ENCODE measurements around the gene ILK. TPM values are rescaled to one million over a fixed set of nuclear protein-coding genes. Genes with fewer than 3 reads are reported as not detected.

The ILK gene
- total RNA-seq, 1 experiment from 2014 or later = 73.5 TPM

DNA sequence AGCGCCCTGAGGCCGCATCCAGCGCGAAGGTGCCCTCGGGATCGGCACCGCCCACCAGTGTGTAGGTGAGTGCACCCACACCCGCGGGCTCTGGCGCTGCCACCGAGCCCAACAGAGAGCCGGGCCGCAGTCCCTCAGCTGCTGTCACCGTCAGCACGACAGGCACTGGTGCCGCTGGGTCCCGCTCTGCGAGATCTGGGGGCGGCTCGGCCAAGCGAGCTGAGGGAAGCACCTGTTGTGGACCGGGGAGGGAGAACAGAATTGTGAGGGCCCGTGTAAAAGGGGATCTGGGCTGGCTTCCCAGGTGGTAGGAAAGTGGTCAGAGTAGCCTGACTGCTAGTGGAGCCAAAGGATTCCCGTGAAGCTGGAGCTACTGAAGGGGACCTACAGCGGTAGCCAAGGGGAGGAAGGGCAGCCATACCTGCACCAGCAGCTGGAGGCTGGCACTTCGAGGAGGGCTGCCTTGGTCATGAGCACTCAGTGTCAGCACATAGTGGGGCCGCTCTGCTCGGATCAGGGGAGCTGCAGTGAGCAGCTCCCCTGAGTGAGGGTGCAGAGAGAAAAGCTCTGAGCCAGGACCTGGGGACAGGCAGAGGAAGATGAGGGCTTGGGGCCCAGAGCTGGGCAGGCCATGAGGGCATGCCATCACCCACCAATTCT is 27.2 kb downstream of the ILK start:
- DNase-seq (ENCODE audit: low read depth, low spot score) = no peak
- no peak overlapping the region for H3K4me2 ChIP-seq (ENCODE audit: low read length)
- H4K20me1 ChIP-seq (ENCODE audit: insufficient read depth) = no peaks in the 10 kb centered on the region
- no TSS peak for BruUV-seq (replicated peaks)
- no peaks in the 10 kb centered on the region for H3K9me3 ChIP-seq (ENCODE audit: control insufficient read depth in 1 of 2, insufficient read depth in 1 of 2, low read depth in 1 of 2, low read length in 2 of 2)
- CTCF ChIA-PET = no interaction called here
- POLR2A ChIA-PET = no interaction called here
- H2AFZ ChIP-seq (ENCODE audit: low read depth, low read length, poor library complexity, severe bottlenecking) = no peak overlapping the region
- H3K9ac ChIP-seq (ENCODE audit: low read length) = no peak overlapping the region
- H3K27me3 ChIP-seq (ENCODE audit: insufficient read depth, low read length) = no peaks in the 10 kb centered on the region
- H3K79me2 ChIP-seq (ENCODE audit: insufficient read depth, low read length) = no peaks in the 10 kb centered on the region
- H3K27ac ChIP-seq (ENCODE audit: low read depth, low read length) = no peak overlapping the region
- H3K4me3 ChIP-seq (replicated peaks in 1 of 2; ENCODE audit: low read depth in 1 of 2, low read length in 2 of 2) = no peak overlapping the region
- H3K36me3 ChIP-seq (ENCODE audit: control insufficient read depth in 1 of 2, insufficient read depth in 2 of 2, low read length in 2 of 2) = no peaks in the 10 kb centered on the region
- RAD21 ChIA-PET (ENCODE audit: low non-redundant PET in 1 of 2, low total read pairs in 2 of 2, uncharacterized antibody in 2 of 2, unreplicated experiment in 2 of 2) = no interaction called here
- intact Hi-C loops (cut with micrococcal nuclease) = no loop called here
- TF ChIP-seq, protein P1, sequence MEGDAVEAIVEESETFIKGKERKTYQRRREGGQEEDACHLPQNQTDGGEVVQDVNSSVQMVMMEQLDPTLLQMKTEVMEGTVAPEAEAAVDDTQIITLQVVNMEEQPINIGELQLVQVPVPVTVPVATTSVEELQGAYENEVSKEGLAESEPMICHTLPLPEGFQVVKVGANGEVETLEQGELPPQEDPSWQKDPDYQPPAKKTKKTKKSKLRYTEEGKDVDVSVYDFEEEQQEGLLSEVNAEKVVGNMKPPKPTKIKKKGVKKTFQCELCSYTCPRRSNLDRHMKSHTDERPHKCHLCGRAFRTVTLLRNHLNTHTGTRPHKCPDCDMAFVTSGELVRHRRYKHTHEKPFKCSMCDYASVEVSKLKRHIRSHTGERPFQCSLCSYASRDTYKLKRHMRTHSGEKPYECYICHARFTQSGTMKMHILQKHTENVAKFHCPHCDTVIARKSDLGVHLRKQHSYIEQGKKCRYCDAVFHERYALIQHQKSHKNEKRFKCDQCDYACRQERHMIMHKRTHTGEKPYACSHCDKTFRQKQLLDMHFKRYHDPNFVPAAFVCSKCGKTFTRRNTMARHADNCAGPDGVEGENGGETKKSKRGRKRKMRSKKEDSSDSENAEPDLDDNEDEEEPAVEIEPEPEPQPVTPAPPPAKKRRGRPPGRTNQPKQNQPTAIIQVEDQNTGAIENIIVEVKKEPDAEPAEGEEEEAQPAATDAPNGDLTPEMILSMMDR (IDR thresholded peaks at IDR 0.05 in 2 of 3, conservative IDR thresholded peaks at IDR 0.05 in 1 of 3; ENCODE audit: borderline replicate concordance in 1 of 3, insufficient read depth in 1 of 3, low read depth in 2 of 3, low read length in 2 of 3) = no peak
- TF ChIP-seq, protein P2, sequence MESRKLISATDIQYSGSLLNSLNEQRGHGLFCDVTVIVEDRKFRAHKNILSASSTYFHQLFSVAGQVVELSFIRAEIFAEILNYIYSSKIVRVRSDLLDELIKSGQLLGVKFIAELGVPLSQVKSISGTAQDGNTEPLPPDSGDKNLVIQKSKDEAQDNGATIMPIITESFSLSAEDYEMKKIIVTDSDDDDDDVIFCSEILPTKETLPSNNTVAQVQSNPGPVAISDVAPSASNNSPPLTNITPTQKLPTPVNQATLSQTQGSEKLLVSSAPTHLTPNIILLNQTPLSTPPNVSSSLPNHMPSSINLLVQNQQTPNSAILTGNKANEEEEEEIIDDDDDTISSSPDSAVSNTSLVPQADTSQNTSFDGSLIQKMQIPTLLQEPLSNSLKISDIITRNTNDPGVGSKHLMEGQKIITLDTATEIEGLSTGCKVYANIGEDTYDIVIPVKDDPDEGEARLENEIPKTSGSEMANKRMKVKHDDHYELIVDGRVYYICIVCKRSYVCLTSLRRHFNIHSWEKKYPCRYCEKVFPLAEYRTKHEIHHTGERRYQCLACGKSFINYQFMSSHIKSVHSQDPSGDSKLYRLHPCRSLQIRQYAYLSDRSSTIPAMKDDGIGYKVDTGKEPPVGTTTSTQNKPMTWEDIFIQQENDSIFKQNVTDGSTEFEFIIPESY (IDR thresholded peaks at IDR 0.05; ENCODE audit: extremely low read depth, insufficient replicate concordance, low read length) = no peak
- TF ChIP-seq POLR2A (IDR thresholded peaks at IDR 0.05; ENCODE audit: borderline replicate concordance, extremely low read depth, insufficient read depth, insufficient read length) = no peak
- TF ChIP-seq, protein P3, sequence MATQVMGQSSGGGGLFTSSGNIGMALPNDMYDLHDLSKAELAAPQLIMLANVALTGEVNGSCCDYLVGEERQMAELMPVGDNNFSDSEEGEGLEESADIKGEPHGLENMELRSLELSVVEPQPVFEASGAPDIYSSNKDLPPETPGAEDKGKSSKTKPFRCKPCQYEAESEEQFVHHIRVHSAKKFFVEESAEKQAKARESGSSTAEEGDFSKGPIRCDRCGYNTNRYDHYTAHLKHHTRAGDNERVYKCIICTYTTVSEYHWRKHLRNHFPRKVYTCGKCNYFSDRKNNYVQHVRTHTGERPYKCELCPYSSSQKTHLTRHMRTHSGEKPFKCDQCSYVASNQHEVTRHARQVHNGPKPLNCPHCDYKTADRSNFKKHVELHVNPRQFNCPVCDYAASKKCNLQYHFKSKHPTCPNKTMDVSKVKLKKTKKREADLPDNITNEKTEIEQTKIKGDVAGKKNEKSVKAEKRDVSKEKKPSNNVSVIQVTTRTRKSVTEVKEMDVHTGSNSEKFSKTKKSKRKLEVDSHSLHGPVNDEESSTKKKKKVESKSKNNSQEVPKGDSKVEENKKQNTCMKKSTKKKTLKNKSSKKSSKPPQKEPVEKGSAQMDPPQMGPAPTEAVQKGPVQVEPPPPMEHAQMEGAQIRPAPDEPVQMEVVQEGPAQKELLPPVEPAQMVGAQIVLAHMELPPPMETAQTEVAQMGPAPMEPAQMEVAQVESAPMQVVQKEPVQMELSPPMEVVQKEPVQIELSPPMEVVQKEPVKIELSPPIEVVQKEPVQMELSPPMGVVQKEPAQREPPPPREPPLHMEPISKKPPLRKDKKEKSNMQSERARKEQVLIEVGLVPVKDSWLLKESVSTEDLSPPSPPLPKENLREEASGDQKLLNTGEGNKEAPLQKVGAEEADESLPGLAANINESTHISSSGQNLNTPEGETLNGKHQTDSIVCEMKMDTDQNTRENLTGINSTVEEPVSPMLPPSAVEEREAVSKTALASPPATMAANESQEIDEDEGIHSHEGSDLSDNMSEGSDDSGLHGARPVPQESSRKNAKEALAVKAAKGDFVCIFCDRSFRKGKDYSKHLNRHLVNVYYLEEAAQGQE (IDR thresholded peaks at IDR 0.05; ENCODE audit: low read depth) = no peak
- TF ChIP-seq SP1 (IDR thresholded peaks at IDR 0.05; ENCODE audit: low read depth) = no peak
- no peak for TF ChIP-seq ELF1 (IDR thresholded peaks at IDR 0.05; ENCODE audit: borderline replicate concordance, low read depth)
- TF ChIP-seq YY1 (IDR thresholded peaks at IDR 0.05; ENCODE audit: extremely low read depth, insufficient replicate concordance, low read depth, low read length) = no peak
- no peak for TF ChIP-seq FOSL1 (IDR thresholded peaks at IDR 0.05; ENCODE audit: low read depth)
- no peak for ATAC-seq
- no peaks in the 10 kb centered on the region for H3K9me2 ChIP-seq (ENCODE audit: insufficient read depth)
- H3K4me1 ChIP-seq (ENCODE audit: control insufficient read depth in 1 of 2, insufficient read depth in 2 of 2, low read length in 2 of 2) = peaks cover 5 to 9% of the 10 kb centered on the region in 2 experiments; a peak in 3 of 4 replicates

Measured in HCT116 (cell line).